GM12878 (cell line): ENCODE results near the gene C11orf97. TPM values are rescaled to one million over a fixed set of nuclear protein-coding genes. Genes with fewer than 3 reads are reported as not detected.

Source experiments
- ATAC-seq: fragments of 200-7000 bp; cut with Tn5 transposase; 3 replicates; pipeline ENCODE4 v1.9.1; 2020; ENCODE audit warnings: mild to moderate bottlenecking, moderate library complexity
- BruUV-seq: library from RNA; stranded (reverse); fragments of 400-500 nt; replicated peaks from 2 replicates; lab custom pipeline; 2021; lab: Mats Ljungman, UMichigan
- CTCF ChIA-PET: fragments of 300-600 bp; sonication (Branson Sonifier 250); formaldehyde crosslinking; extraction: SDS; loops from one replicate; lab custom pipeline; 2021; ENCODE audit warnings: inconsistent platforms; lab: Yijun Ruan, JAX
- POLR2A ChIA-PET: fragments of 350-600 bp; formaldehyde crosslinking; extraction: SDS; loops from one replicate; lab custom pipeline; 2021; ENCODE audit warnings: inconsistent platforms; lab: Charles Lee
- RAD21 ChIA-PET: fragments of 300-600 bp; sonication (Branson Sonifier 250); formaldehyde crosslinking; loops from one replicate; lab custom pipeline; 2023; ENCODE audit warnings: antibody characterized with exemption; ENCODE audit not compliant: unreplicated experiment; lab: Charles Lee
- SMC1A ChIA-PET: fragments of 300-600 bp; sonication (Branson Sonifier 250); formaldehyde crosslinking; loops from one replicate; lab custom pipeline; 2023; ENCODE audit not compliant: unreplicated experiment, uncharacterized antibody; lab: Charles Lee
- DNase-seq: peaks from one replicate; pipeline ENCODE4 v3.0.0-alpha.2; 2011; ENCODE audit warnings: low read depth, low spot score
- FAIRE-seq: peaks from 3 replicates; lab custom pipeline; 2011; peaks lifted over from hg19 to GRCh38; lab: Jason Lieb, UNC
- H2AFZ ChIP-seq: 2 replicates; pipeline ENCODE4 v1.6.0; 2011; ENCODE audit warnings: low read depth, low read length, control low read depth; ENCODE audit not compliant: control insufficient read depth
- H3K27ac ChIP-seq: 2 replicates; pipeline ENCODE4 v1.5.1; 2011; ENCODE audit warnings: control low read depth; ENCODE audit not compliant: control insufficient read depth, insufficient read depth
- H3K27me3 ChIP-seq, 2 experiments: replicated peaks in 1 of 2; 2 replicates each; pipeline versions ENCODE4 v1.6.0 to v1.6.1; 2011; ENCODE audit warnings: low read length in 1 of 2; ENCODE audit not compliant: control insufficient read depth in 2 of 2, insufficient read depth in 2 of 2
- H3K36me3 ChIP-seq, 2 experiments: 2 replicates each; pipeline ENCODE4 v1.5.1; 2011; ENCODE audit warnings: low read length in 1 of 2; ENCODE audit not compliant: control insufficient read depth in 2 of 2, insufficient read depth in 2 of 2
- H3K4me1 ChIP-seq: 2 replicates; pipeline ENCODE4 v1.6.1; 2011; ENCODE audit warnings: mild to moderate bottlenecking, low read length, moderate library complexity, mixed read lengths; ENCODE audit not compliant: control insufficient read depth, insufficient read depth
- H3K4me2 ChIP-seq: 2 replicates; pipeline ENCODE4 v1.6.0; 2011; ENCODE audit warnings: control low read depth; ENCODE audit not compliant: control insufficient read depth, insufficient read depth
- H3K4me3 ChIP-seq: fragments of 200-600 bp; sonication (generic); 2 replicates; pipeline ENCODE4 v1.5.1; 2016
- H3K79me2 ChIP-seq: 2 replicates; pipeline ENCODE4 v1.6.0; 2011; ENCODE audit warnings: low read length; ENCODE audit not compliant: control insufficient read depth, insufficient read depth
- H3K9ac ChIP-seq: 2 replicates; pipeline ENCODE4 v1.8.0; 2011; ENCODE audit warnings: low read length, control low read depth, mixed read lengths; ENCODE audit not compliant: control insufficient read depth, insufficient read depth
- H3K9me3 ChIP-seq: replicated peaks from 3 replicates; pipeline ENCODE4 v1.5.1; 2011; ENCODE audit warnings: mild to moderate bottlenecking, low read length; ENCODE audit not compliant: control insufficient read depth, insufficient read depth
- H4K20me1 ChIP-seq: 2 replicates; pipeline ENCODE4 v1.6.0; 2011; ENCODE audit not compliant: control insufficient read depth, insufficient read depth
- BCL11A ChIP-seq: IDR thresholded peaks from 2 replicates; pipeline ENCODE4 v1.6.1; 2011; ENCODE audit warnings: low read depth, low read length
- BCL3 ChIP-seq: IDR thresholded peaks from 2 replicates; pipeline ENCODE4 v1.6.1; 2011; ENCODE audit warnings: borderline replicate concordance, low read depth, mild to moderate bottlenecking, moderate library complexity, low read length; ENCODE audit not compliant: insufficient read depth, poor library complexity, severe bottlenecking
- FOXM1 ChIP-seq: IDR thresholded peaks from 2 replicates; pipeline ENCODE4 v1.6.1; 2012; ENCODE audit warnings: low read depth, mild to moderate bottlenecking, inconsistent platforms, low read length, moderate library complexity
- HDAC6 ChIP-seq: fragments of 200-600 bp; sonication (generic); IDR thresholded peaks from one replicate; pipeline ENCODE4 v1.8.0; 2017; ENCODE audit warnings: antibody characterized with exemption; ENCODE audit not compliant: unreplicated experiment
- IKZF1 ChIP-seq: fragments of 450-650 bp; conservative IDR thresholded peaks from 2 replicates; pipeline ENCODE4 v1.6.1; 2017; ENCODE audit warnings: antibody characterized with exemption, mild to moderate bottlenecking
- MEF2A ChIP-seq: IDR thresholded peaks from 2 replicates; pipeline ENCODE4 v1.6.1; 2011; ENCODE audit warnings: low read depth, mild to moderate bottlenecking, low read length, moderate library complexity; ENCODE audit not compliant: insufficient read depth
- MXI1 ChIP-seq: fragments of 150-350 bp; IDR thresholded peaks from 2 replicates; pipeline ENCODE4 v1.6.1; 2011; ENCODE audit warnings: low read depth, mild to moderate bottlenecking, inconsistent platforms, low read length, improper control_type of control experiment
- POLR2AphosphoS2 ChIP-seq: IDR thresholded peaks from 2 replicates; pipeline ENCODE4 v1.6.1; 2011; ENCODE audit warnings: low read depth, mild to moderate bottlenecking, low read length, improper control_type of control experiment, moderate library complexity
- POLR2AphosphoS5 ChIP-seq: IDR thresholded peaks from 2 replicates; pipeline ENCODE4 v1.6.1; 2011; ENCODE audit warnings: mild to moderate bottlenecking, low read length, inconsistent platforms
- RELB ChIP-seq: fragments of 450-650 bp; IDR thresholded peaks from 2 replicates; pipeline ENCODE4 v1.6.1; 2017; ENCODE audit warnings: low read depth, mild to moderate bottlenecking, moderate library complexity
- REST ChIP-seq: IDR thresholded peaks from 2 replicates; pipeline ENCODE4 v1.6.1; 2012; ENCODE audit warnings: mild to moderate bottlenecking, low read depth, low read length
- RUNX3 ChIP-seq: IDR thresholded peaks from 2 replicates; pipeline ENCODE4 v1.6.1; 2012; ENCODE audit warnings: low read length, inconsistent platforms
- SMC3 ChIP-seq: IDR thresholded peaks from 2 replicates; pipeline ENCODE4 v1.6.1; 2011; ENCODE audit warnings: low read length, improper control_type of control experiment, borderline replicate concordance
- SP1 ChIP-seq: IDR thresholded peaks from one replicate; pipeline ENCODE4 v1.6.1; 2011; ENCODE audit warnings: low read depth, low read length
- STAT3 ChIP-seq: IDR thresholded peaks from 2 replicates; pipeline ENCODE4 v1.6.1; 2011; ENCODE audit warnings: low read depth, low read length, improper control_type of control experiment
- TAF1 ChIP-seq: IDR thresholded peaks from 2 replicates; pipeline ENCODE4 v1.6.1; 2011; ENCODE audit warnings: mild to moderate bottlenecking, low read depth, low read length, borderline replicate concordance
- ZNF217 ChIP-seq: fragments of 450-650 bp; IDR thresholded peaks from 2 replicates; pipeline ENCODE4 v1.6.1; 2017; ENCODE audit warnings: antibody characterized with exemption, mild to moderate bottlenecking
- ZNF24 ChIP-seq: fragments of 450-650 bp; IDR thresholded peaks from 2 replicates; pipeline ENCODE4 v1.6.1; 2017; ENCODE audit warnings: antibody characterized with exemption, mild to moderate bottlenecking
- WGBS: methylation state at CpG from one replicate; pipeline ENCODE4 v1.1.6; 2016; ENCODE audit warnings: low lambda C conversion rate; ENCODE audit not compliant: insufficient replicate concordance, insufficient coverage; ENCODE audit errors: missing lambda C conversion rate; 5-methylcytosine and 5-hydroxymethylcytosine counted together
- in situ Hi-C: fragments of 300-500 bp; cut with MboI; formaldehyde crosslinking; loops from 9 replicates; pipeline ENCODE4 v1.14.3; 2018; ENCODE audit warnings: mixed read lengths
- intact Hi-C: fragments of 100-400 bp; cut with micrococcal nuclease; formaldehyde crosslinking; loops from one replicate; pipeline ENCODE4 v1.14.2; 2022; ENCODE audit not compliant: unreplicated experiment
- polyA plus RNA-seq, 11 experiments: library from polyadenylated mRNA; depleted of rRNA in 4 of 11; unstranded in 6 of 11; stranded (reverse) in 5 of 11; fragments of >200 nt; fragmentation: Nextera tagmentation in 4 of 11; fragmentation: Illumina TruSeq in 1 of 11; extraction: Ambion mirVana in 4 of 11; extraction: Trizol in 1 of 11; gene quantifications; 1 replicate in 1 of 11; 2 replicates in 10 of 11; pipeline versions ENCODE4 v1.2.1 to v1.2.3, GENCODE V29; 2011 to 2016; ENCODE audit warnings: inconsistent platforms in 2 of 11, missing spikeins in 2 of 11, low read depth in 1 of 11
- total RNA-seq, 4 experiments: library from RNA; depleted of rRNA in 3 of 4; stranded (reverse); fragments of >200 nt in 3 of 4; fragmentation: Illumina TruSeq in 1 of 4; extraction: Trizol in 1 of 4; gene quantifications; 2 replicates each; pipeline versions ENCODE4 v1.2.1 to v1.2.3, GENCODE V29; 2013 to 2021

Gene C11orf97
- total and polyA plus RNA-seq, 10 of the 15 experiments (the other 5 are each of a cell fraction or from before 2014, with no cell fraction given) = not detected

GRCh38 chr11:94469416-94469815 is 42.8 kb upstream of the C11orf97 start:
- Histone ChIP-seq H3K4me3 (peak overlapping the region; percentile 9; the same call in 1 of the 2 replicates), H2AFZ (no peak overlapping the region), H3K27me3 (no peaks in the 10 kb centered on the region), H3K4me1 (peaks cover 44% of the 10 kb centered on the region), H4K20me1 (no peaks in the 10 kb centered on the region), H3K4me2 (peak overlapping the region; percentile 1), H3K36me3 (peaks cover 0 to 4% of the 10 kb centered on the region in 2 experiments; a peak in 2 of 4 replicates), H3K79me2 (no peaks in the 10 kb centered on the region; the same call in 1 of the 2 replicates), H3K27ac (peak overlapping the region; percentile 79), H3K9me3 (no peaks in the 10 kb centered on the region; the same call in 2 of the 3 replicates), H3K9ac (no peak overlapping the region)
- intact Hi-C loops (no loop called here), in situ Hi-C loops (no loop called here)
- FAIRE-seq (peak; percentile 92), ATAC-seq (peak; percentile 94), DNase-seq (peak; percentile 56)
- RAD21 ChIA-PET = interaction anchor here (1.9 kb wide), 2 partner anchors 24 to 133 kb away, joined by 4 to 12 read pairs; partner anchors contain the start of genes ANKRD49 and MRE11
- WGBS = 0% methylated on average over 2 of the region's 2 CpGs
- POLR2A ChIA-PET = interaction anchor here (1.4 to 2.1 kb wide), 2 partner anchors 24 to 133 kb away, joined by 3 to 6 read pairs; partner anchors contain the start of genes ANKRD49 and MRE11
- CTCF ChIA-PET = interaction anchor here (0.6 to 1.5 kb wide), 9 partner anchors 9 to 297 kb away, joined by 3 to 11 read pairs (median 3); partner anchors contain the start of gene ANKRD49
- SMC1A ChIA-PET = interaction anchor here (0.6 to 2.2 kb wide), 13 partner anchors 9 to 285 kb away, joined by 3 to 9 read pairs (median 4); no protein-coding TSS in a partner anchor
- BruUV-seq = no TSS peak
- TF ChIP-seq REST (no peak), POLR2AphosphoS5 (no peak), TAF1 (no peak), HDAC6 (no peak), BCL3 (peak; percentile 48), IKZF1 (peak; percentile 44), MXI1 (peak; percentile 41; the same call in 1 of the 2 replicates), POLR2AphosphoS2 (no peak), FOXM1 (peak; percentile 56; the same call in 1 of the 2 replicates), ZNF24 (peak; percentile 72), RUNX3 (peak; percentile 72), RELB (peak; percentile 39; the same call in 1 of the 2 replicates), MEF2A (0 out of 2 replicates have a peak, but pooled peaks have one; percentile 52), ZNF217 (peak; percentile 16; the same call in 1 of the 2 replicates), BCL11A (peak; percentile 75; the same call in 1 of the 2 replicates), STAT3 (0 out of 2 replicates have a peak, but pooled peaks have one; percentile 62), SMC3 (no peak), SP1 (no peak)
